Measurements from ENCODE around the gene KCTD7. TPM values are rescaled to one million over a fixed set of nuclear protein-coding genes. Genes with fewer than 3 reads are reported as not detected.
"Not testable (repeated sequence)": the region's sequence is repeated elsewhere in the genome, so short reads cannot be mapped to it uniquely, and the experiment has no call there.

KCTD7 gene
- total RNA-seq, 2 donors from 2014 or later: 12.2 to 14.9 TPM

- DNase-seq; ATAC-seq (replicated peaks in 1 of 2); H3K36me3 Mint-ChIP-seq (ENCODE audit: insufficient read depth in 2 of 2); H3K9me3 Mint-ChIP-seq; H3K4me3 Mint-ChIP-seq; H3K27me3 Mint-ChIP-seq (ENCODE audit: low read depth); H3K27ac Mint-ChIP-seq: not testable (repeated sequence)
- peaks cover 38% of the 10 kb centered on the region for H3K4me1 Mint-ChIP-seq (ENCODE audit: low read depth)
These were observed 34.6 kb upstream of the KCTD7 start for GRCh38 chr7:66594082-66594481.

- no peak overlapping the region for H3K4me3 Mint-ChIP-seq
- H3K27ac Mint-ChIP-seq: no peak overlapping the region
- H3K27me3 Mint-ChIP-seq (ENCODE audit: low read depth): no peaks in the 10 kb centered on the region
- no peak for ATAC-seq (replicated peaks in 1 of 2)
- no peaks in the 10 kb centered on the region for H3K9me3 Mint-ChIP-seq
- H3K4me1 Mint-ChIP-seq (ENCODE audit: low read depth): peaks cover 10% of the 10 kb centered on the region
- H3K36me3 Mint-ChIP-seq (ENCODE audit: insufficient read depth in 2 of 2): peaks cover 0 to 3% of the 10 kb centered on the region in 2 donors
- no peak for DNase-seq
These were observed 31.2 kb upstream of the KCTD7 start for GRCh38 chr7:66597461-66597860.

- H3K36me3 Mint-ChIP-seq (ENCODE audit: insufficient read depth in 2 of 2): no peaks in the 10 kb centered on the region
- H3K4me1 Mint-ChIP-seq (ENCODE audit: low read depth): no peaks in the 10 kb centered on the region
- DNase-seq (no peak), ATAC-seq (replicated peaks in 1 of 2) (no peak)
- no peaks in the 10 kb centered on the region for H3K9me3 Mint-ChIP-seq
- no peaks in the 10 kb centered on the region for H3K27me3 Mint-ChIP-seq (ENCODE audit: low read depth)
- no peak overlapping the region for H3K4me3 Mint-ChIP-seq
- no peak overlapping the region for H3K27ac Mint-ChIP-seq
These were observed 26.5 kb upstream of the KCTD7 start for GRCh38 chr7:66602159-66602558.

GRCh38 chr7:66604198-66604597, 24.5 kb upstream of the KCTD7 start:
- DNase-seq (no peak), ATAC-seq (replicated peaks in 1 of 2) (no peak)
- H3K9me3 Mint-ChIP-seq: no peaks in the 10 kb centered on the region
- H3K27ac Mint-ChIP-seq: no peak overlapping the region
- no peaks in the 10 kb centered on the region for H3K27me3 Mint-ChIP-seq (ENCODE audit: low read depth)
- H3K4me1 Mint-ChIP-seq (ENCODE audit: low read depth): no peaks in the 10 kb centered on the region
- no peaks in the 10 kb centered on the region for H3K36me3 Mint-ChIP-seq (ENCODE audit: insufficient read depth in 2 of 2)
- H3K4me3 Mint-ChIP-seq: no peak overlapping the region

GRCh38 chr7:66606540-66607291, 22.0 kb upstream of the KCTD7 start:
- not testable (repeated sequence) for H3K27me3 Mint-ChIP-seq (ENCODE audit: low read depth); H3K4me3 Mint-ChIP-seq; DNase-seq; H3K4me1 Mint-ChIP-seq (ENCODE audit: low read depth); ATAC-seq (replicated peaks in 1 of 2); H3K9me3 Mint-ChIP-seq; H3K36me3 Mint-ChIP-seq (ENCODE audit: insufficient read depth in 2 of 2); H3K27ac Mint-ChIP-seq

GRCh38 chr7:66609176-66609575, 19.5 kb upstream of the KCTD7 start:
- Mint-ChIP-seq H3K4me3 (no peak overlapping the region), H3K4me1 (ENCODE audit: low read depth) (no peaks in the 10 kb centered on the region), H3K36me3 (ENCODE audit: insufficient read depth in 2 of 2) (no peaks in the 10 kb centered on the region), H3K27ac (no peak overlapping the region), H3K27me3 (ENCODE audit: low read depth) (no peaks in the 10 kb centered on the region), H3K9me3 (no peaks in the 10 kb centered on the region)
- ATAC-seq (replicated peaks in 1 of 2) (no peak), DNase-seq (no peak)

- not testable (repeated sequence) for H3K27ac Mint-ChIP-seq; DNase-seq; H3K27me3 Mint-ChIP-seq (ENCODE audit: low read depth); H3K9me3 Mint-ChIP-seq; H3K4me1 Mint-ChIP-seq (ENCODE audit: low read depth); H3K36me3 Mint-ChIP-seq (ENCODE audit: insufficient read depth in 2 of 2); ATAC-seq (replicated peaks in 1 of 2); H3K4me3 Mint-ChIP-seq
These were observed 14.1 kb upstream of the KCTD7 start for GRCh38 chr7:66614596-66614995.

GRCh38 chr7:66615699-66616098, 13.0 kb upstream of the KCTD7 start:
- H3K36me3 Mint-ChIP-seq (ENCODE audit: insufficient read depth in 2 of 2): no peaks in the 10 kb centered on the region
- no peak for DNase-seq
- H3K9me3 Mint-ChIP-seq: no peaks in the 10 kb centered on the region
- no peaks in the 10 kb centered on the region for H3K27me3 Mint-ChIP-seq (ENCODE audit: low read depth)
- no peak for ATAC-seq (replicated peaks in 1 of 2)
- no peak overlapping the region for H3K27ac Mint-ChIP-seq
- H3K4me1 Mint-ChIP-seq (ENCODE audit: low read depth): no peaks in the 10 kb centered on the region
- H3K4me3 Mint-ChIP-seq: no peak overlapping the region

- no peaks in the 10 kb centered on the region for H3K4me1 Mint-ChIP-seq (ENCODE audit: low read depth)
- H3K36me3 Mint-ChIP-seq (ENCODE audit: insufficient read depth in 2 of 2): no peaks in the 10 kb centered on the region
- no peaks in the 10 kb centered on the region for H3K9me3 Mint-ChIP-seq
- H3K27ac Mint-ChIP-seq: no peak overlapping the region
- H3K4me3 Mint-ChIP-seq: no peak overlapping the region
- DNase-seq: no peak
- no peak for ATAC-seq (replicated peaks in 1 of 2)
- no peaks in the 10 kb centered on the region for H3K27me3 Mint-ChIP-seq (ENCODE audit: low read depth)
These were observed 11.4 kb upstream of the KCTD7 start for GRCh38 chr7:66617295-66617694.

GRCh38 chr7:66619341-66619948, 9.2 kb upstream of the KCTD7 start:
- not testable (repeated sequence) for H3K9me3 Mint-ChIP-seq; H3K36me3 Mint-ChIP-seq (ENCODE audit: insufficient read depth in 2 of 2); ATAC-seq (replicated peaks in 1 of 2); H3K27ac Mint-ChIP-seq; H3K27me3 Mint-ChIP-seq (ENCODE audit: low read depth); H3K4me3 Mint-ChIP-seq; DNase-seq; H3K4me1 Mint-ChIP-seq (ENCODE audit: low read depth)

GRCh38 chr7:66626331-66626934, 2.2 kb upstream of the KCTD7 start:
- H3K4me3 Mint-ChIP-seq: no peak overlapping the region
- H3K36me3 Mint-ChIP-seq (ENCODE audit: insufficient read depth in 2 of 2): no peaks in the 10 kb centered on the region
- ATAC-seq (replicated peaks in 1 of 2) (no peak), DNase-seq (no peak)
- H3K9me3 Mint-ChIP-seq: no peaks in the 10 kb centered on the region
- peaks cover 31% of the 10 kb centered on the region for H3K4me1 Mint-ChIP-seq (ENCODE audit: low read depth)
- no peak overlapping the region for H3K27ac Mint-ChIP-seq
- H3K27me3 Mint-ChIP-seq (ENCODE audit: low read depth): no peaks in the 10 kb centered on the region

- H3K4me1 Mint-ChIP-seq (ENCODE audit: low read depth): peaks cover 39% of the 10 kb centered on the region
- peak overlapping the region; percentile 76 to 77 for H3K4me3 Mint-ChIP-seq
- H3K27me3 Mint-ChIP-seq (ENCODE audit: low read depth): no peaks in the 10 kb centered on the region
- ATAC-seq (replicated peaks in 1 of 2) (no peak), DNase-seq (no peak)
- H3K9me3 Mint-ChIP-seq: no peaks in the 10 kb centered on the region
- H3K27ac Mint-ChIP-seq: no peak overlapping the region
- H3K36me3 Mint-ChIP-seq (ENCODE audit: insufficient read depth in 2 of 2): no peaks in the 10 kb centered on the region
These were observed 1.5 kb upstream of the KCTD7 start for GRCh38 chr7:66627151-66627681.

GRCh38 chr7:66627881-66628360, 760 bp upstream of the KCTD7 start:
- Mint-ChIP-seq H3K36me3 (ENCODE audit: insufficient read depth in 2 of 2) (no peaks in the 10 kb centered on the region), H3K27me3 (ENCODE audit: low read depth) (no peaks in the 10 kb centered on the region), H3K4me3 (peak overlapping the region; percentile 89 to 91), H3K9me3 (no peaks in the 10 kb centered on the region), H3K4me1 (ENCODE audit: low read depth) (peaks cover 44% of the 10 kb centered on the region), H3K27ac (no peak overlapping the region)
- DNase-seq (peak in 1 of 2 donors; percentile 12), ATAC-seq (replicated peaks in 1 of 2) (peak; percentile 0)

All from activated T-cell treated with anti-CD3 and anti-CD28 coated beads, Interleukin-2, amount 50 U/mL, for 72 hours (primary cell).